ENCODE data around the gene EIF1AX. TPM values are rescaled to one million over a fixed set of nuclear protein-coding genes. Genes with fewer than 3 reads are reported as not detected.
A peak's percentile ranks its signal among the peaks of the same experiment; 100 is the strongest.

The EIF1AX gene
- polyA plus RNA-seq, 3 donors, result 18.4 to 62.7 (median 58.5) TPM

- Mint-ChIP-seq H3K9me3 (peaks cover 0 to 5% (median 0%) of the 10 kb centered on the region in 7 donors), H3K27ac (no peak overlapping the region), H3K4me3 (no peak overlapping the region), H3K4me1 (peaks cover 23% of the 10 kb centered on the region), H3K36me3 (peaks cover 19% of the 10 kb centered on the region in 2 donors), H3K27me3 (ENCODE audit: low read depth in 3 of 3) (peaks cover 0 to 43% (median 0%) of the 10 kb centered on the region in 3 donors)
- TF ChIP-seq, protein P1, sequence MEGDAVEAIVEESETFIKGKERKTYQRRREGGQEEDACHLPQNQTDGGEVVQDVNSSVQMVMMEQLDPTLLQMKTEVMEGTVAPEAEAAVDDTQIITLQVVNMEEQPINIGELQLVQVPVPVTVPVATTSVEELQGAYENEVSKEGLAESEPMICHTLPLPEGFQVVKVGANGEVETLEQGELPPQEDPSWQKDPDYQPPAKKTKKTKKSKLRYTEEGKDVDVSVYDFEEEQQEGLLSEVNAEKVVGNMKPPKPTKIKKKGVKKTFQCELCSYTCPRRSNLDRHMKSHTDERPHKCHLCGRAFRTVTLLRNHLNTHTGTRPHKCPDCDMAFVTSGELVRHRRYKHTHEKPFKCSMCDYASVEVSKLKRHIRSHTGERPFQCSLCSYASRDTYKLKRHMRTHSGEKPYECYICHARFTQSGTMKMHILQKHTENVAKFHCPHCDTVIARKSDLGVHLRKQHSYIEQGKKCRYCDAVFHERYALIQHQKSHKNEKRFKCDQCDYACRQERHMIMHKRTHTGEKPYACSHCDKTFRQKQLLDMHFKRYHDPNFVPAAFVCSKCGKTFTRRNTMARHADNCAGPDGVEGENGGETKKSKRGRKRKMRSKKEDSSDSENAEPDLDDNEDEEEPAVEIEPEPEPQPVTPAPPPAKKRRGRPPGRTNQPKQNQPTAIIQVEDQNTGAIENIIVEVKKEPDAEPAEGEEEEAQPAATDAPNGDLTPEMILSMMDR (IDR thresholded peaks at IDR 0.05), result no peak
- Histone ChIP-seq H3K4me3 (replicated peaks in 1 of 3; ENCODE audit: low read depth in 2 of 3, low read length in 3 of 3) (no peak overlapping the region), H3K9me3 (replicated peaks in 1 of 2; ENCODE audit: control insufficient read depth in 1 of 2, insufficient read depth in 1 of 2, low read length in 2 of 2) (no peaks in the 10 kb centered on the region), H3K4me2 (replicated peaks; ENCODE audit: extremely low read depth, low read length, poor library complexity, severe bottlenecking) (no peak overlapping the region), H3K27ac (ENCODE audit: low read depth in 1 of 2, low read length in 2 of 2) (no peak overlapping the region), H4K20me1 (ENCODE audit: insufficient read depth, low read length) (peaks cover 5% of the 10 kb centered on the region), H3K9ac (ENCODE audit: insufficient read depth, low read length, poor library complexity, severe bottlenecking) (no peak overlapping the region), H3K36me3 (replicated peaks in 1 of 2; ENCODE audit: control insufficient read depth in 1 of 2, insufficient read depth in 2 of 2, low read length in 2 of 2) (peaks cover 23 to 37% of the 10 kb centered on the region in 2 donors), H2AFZ (ENCODE audit: insufficient read depth, low read depth, low read length, poor library complexity, severe bottlenecking) (no peak overlapping the region), H3K27me3 (ENCODE audit: control insufficient read depth in 2 of 2, insufficient read depth in 2 of 2, low read length in 2 of 2) (peaks cover 0 to 35% of the 10 kb centered on the region in 2 donors), H3K4me1 (ENCODE audit: control insufficient read depth in 1 of 2, insufficient read depth in 2 of 2, low read length in 2 of 2) (peaks cover 15 to 24% of the 10 kb centered on the region in 2 donors), H3K79me2 (ENCODE audit: insufficient read depth, low read length) (no peaks in the 10 kb centered on the region)
- intact Hi-C loops (cut with micrococcal nuclease), result no loop called here
- no peak for DNase-seq
- WGBS (ENCODE audit: insufficient coverage), result no CpG with 5 or more reads among the region's 2 CpGs
Observed at GRCh38 chrX:20149326-20149725, 7.7 kb upstream of the EIF1AX start.

DNA sequence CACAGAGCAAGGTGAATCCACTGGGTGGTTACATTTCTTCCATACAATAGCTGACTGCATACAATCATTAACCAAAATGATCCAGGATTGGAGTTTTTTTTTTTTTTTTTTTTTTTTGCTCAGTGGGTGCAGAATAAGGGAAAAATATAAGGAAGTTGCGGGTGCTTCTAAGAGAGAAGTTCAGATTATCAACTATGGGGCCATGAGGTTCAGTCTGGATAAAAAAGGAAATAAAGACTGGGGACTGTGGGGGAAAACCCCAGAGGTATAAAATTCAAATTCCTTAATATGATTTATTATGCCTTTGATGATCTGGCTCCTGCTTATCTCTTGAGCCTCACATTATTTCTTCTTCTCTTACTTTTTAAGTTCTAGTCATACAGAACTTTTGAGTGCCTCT lies 5.9 kb upstream of the EIF1AX start:
- Histone ChIP-seq H3K27ac (ENCODE audit: low read depth in 1 of 2, low read length in 2 of 2) (no peak overlapping the region), H3K4me2 (replicated peaks; ENCODE audit: extremely low read depth, low read length, poor library complexity, severe bottlenecking) (no peak overlapping the region), H3K4me3 (replicated peaks in 1 of 3; ENCODE audit: low read depth in 2 of 3, low read length in 3 of 3) (no peak overlapping the region), H3K9me3 (replicated peaks in 1 of 2; ENCODE audit: control insufficient read depth in 1 of 2, insufficient read depth in 1 of 2, low read length in 2 of 2) (no peaks in the 10 kb centered on the region), H3K4me1 (ENCODE audit: control insufficient read depth in 1 of 2, insufficient read depth in 2 of 2, low read length in 2 of 2) (peaks cover 16 to 27% of the 10 kb centered on the region in 2 donors), H3K27me3 (ENCODE audit: control insufficient read depth in 2 of 2, insufficient read depth in 2 of 2, low read length in 2 of 2) (peaks cover 0 to 29% of the 10 kb centered on the region in 2 donors), H3K36me3 (replicated peaks in 1 of 2; ENCODE audit: control insufficient read depth in 1 of 2, insufficient read depth in 2 of 2, low read length in 2 of 2) (peaks cover 11 to 22% of the 10 kb centered on the region in 2 donors), H3K79me2 (ENCODE audit: insufficient read depth, low read length) (no peaks in the 10 kb centered on the region), H4K20me1 (ENCODE audit: insufficient read depth, low read length) (peaks cover 5% of the 10 kb centered on the region), H2AFZ (ENCODE audit: insufficient read depth, low read depth, low read length, poor library complexity, severe bottlenecking) (no peak overlapping the region), H3K9ac (ENCODE audit: insufficient read depth, low read length, poor library complexity, severe bottlenecking) (no peak overlapping the region)
- intact Hi-C loops (cut with micrococcal nuclease), result no loop called here
- H3K27me3 Mint-ChIP-seq (ENCODE audit: low read depth in 3 of 3), result peaks cover 0 to 45% (median 0%) of the 10 kb centered on the region in 3 donors
- H3K9me3 Mint-ChIP-seq, result peaks cover 0 to 6% (median 0%) of the 10 kb centered on the region in 7 donors
- H3K36me3 Mint-ChIP-seq, result peaks cover 8 to 13% of the 10 kb centered on the region in 2 donors
- H3K4me1 Mint-ChIP-seq, result peaks cover 27% of the 10 kb centered on the region
- WGBS (ENCODE audit: insufficient coverage), result no CpG with 5 or more reads among the region's 1 CpG
- H3K27ac Mint-ChIP-seq, result peak overlapping the region in 2 of 7 donors; percentile 2 to 54
- no peak overlapping the region for H3K4me3 Mint-ChIP-seq
- DNase-seq, result peak; percentile 8 to 28 (median 15)
- TF ChIP-seq, protein P1 (IDR thresholded peaks at IDR 0.05), result no peak
